SH-SY5Y (cell line): ENCODE measurements around the gene MRPS18A.

ENCODE experiments used
- GATA2 ChIP-seq: IDR thresholded peaks from 2 replicates; pipeline ENCODE4 v1.6.1; 2011; ENCODE audit warnings: mild to moderate bottlenecking, low read depth, low read length
- GATA3 ChIP-seq: IDR thresholded peaks from 2 replicates; pipeline ENCODE4 v1.6.1; 2011; ENCODE audit warnings: low read depth, mild to moderate bottlenecking, low read length, moderate library complexity

GRCh38 chr6:43697421-43697820, 9.8 kb upstream of the MRPS18A start:
- TF ChIP-seq GATA2: no peak
- TF ChIP-seq GATA3: no peak
